ENCODE measurements around the gene NLRP3.
"Not testable (repeated sequence)": the region's sequence is repeated elsewhere in the genome, so short reads cannot be mapped to it uniquely, and the experiment has no call there.

The NLRP3 gene

DNA sequence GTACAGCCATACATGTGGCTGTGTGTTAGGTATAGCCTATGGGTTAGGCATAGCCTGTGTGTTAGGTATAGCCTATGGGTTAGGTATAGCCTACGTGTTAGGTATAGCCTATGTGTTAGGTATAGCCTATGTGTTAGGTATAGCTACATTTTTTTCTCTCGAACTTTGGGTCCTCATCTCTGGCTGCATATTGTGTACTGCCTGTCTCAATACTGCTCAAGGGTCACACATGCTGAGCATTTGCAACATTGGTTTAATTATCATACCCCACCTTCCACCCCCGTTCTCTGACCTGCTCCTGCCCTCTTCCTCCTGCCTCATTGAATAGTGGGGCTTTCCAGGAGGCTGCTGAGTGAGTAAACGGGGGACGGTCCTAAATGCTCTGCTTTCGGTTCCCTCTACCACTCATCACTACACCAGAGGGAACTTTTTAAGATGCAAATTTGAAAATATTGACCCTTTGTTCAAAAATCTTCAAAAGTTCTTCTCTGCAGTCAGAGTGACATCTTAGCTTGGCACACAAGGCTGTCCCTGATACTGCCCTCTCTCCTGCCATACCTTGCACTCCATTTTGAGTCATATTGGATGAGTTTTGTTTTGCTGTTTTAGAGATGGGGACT lies 24.1 kb downstream of the NLRP3 start:
- DNase-seq: no peak

DNA sequence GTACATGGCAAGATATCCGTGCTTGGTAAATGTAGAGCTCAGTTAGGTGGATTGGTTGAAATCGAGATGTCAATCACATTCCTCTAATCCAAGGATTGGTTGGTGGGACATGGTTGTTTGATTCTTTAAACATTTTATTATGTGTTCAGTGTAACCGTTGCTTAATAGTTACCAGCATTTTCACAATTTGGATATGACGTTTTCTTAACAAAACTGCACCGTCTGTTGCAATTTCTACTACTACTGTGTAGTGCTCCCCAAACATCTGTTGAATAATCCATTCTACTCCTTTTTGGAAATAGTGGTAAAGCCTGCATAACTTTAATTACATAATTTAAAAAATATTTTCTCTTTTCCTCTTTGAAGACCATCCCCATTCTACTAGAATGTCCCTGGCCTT lies 25.6 kb downstream of the NLRP3 start:
- no peak for DNase-seq

DNA sequence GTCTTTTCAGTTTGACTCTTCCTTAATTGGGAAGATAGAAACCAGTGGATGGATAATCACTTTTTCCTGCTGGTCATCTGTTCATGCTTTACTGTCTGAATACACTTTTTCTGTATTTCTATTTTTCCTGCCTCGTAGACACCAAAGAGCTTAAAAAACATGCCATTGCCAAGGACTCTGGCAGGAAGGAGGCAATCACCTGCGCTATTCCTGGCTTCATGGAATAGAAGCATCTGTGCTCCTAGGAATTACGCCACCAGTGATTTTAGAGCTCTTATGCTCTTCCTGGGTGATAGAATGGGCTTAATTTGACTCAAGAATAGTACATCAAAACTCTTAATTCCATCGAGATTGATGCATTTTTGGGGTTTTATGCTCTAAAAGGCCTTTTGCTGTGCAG lies 26.2 kb downstream of the NLRP3 start:
- no peak for DNase-seq

DNA sequence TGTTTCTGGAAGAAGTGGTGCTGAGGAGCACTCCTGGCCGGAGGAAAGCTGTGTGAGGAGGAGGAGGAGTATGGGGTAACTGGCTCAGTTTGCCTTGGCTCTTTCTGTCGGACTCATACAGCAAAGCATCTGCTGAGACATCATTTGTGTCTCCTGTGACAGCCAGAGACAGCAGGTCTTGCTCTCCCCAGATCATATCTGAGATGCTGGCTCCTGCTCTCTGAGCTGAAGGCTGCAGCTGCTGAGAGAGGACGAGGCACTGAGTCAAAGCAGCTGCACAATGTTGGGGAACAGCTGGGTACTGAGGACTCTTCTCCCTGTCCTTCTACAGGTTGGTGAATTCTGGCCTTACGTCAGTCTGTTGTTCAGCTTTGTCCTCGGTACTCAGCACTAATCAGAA lies 27.7 kb downstream of the NLRP3 start:
- no peak for DNase-seq

DNA sequence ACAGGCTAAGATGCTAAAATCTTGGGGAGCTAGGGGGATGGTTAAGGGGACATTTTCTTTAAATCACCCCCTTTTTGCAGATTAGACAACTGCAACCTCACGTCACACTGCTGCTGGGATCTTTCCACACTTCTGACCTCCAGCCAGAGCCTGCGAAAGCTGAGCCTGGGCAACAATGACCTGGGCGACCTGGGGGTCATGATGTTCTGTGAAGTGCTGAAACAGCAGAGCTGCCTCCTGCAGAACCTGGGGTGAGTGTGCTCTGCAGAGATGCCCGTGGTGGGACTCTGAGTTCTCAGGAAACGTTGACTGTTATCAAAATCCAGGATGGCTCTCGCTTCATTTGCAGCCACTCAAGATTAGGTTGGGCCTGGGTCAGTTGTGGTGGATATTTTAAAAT lies 28.6 kb downstream of the NLRP3 start:
- no peak for DNase-seq

DNA sequence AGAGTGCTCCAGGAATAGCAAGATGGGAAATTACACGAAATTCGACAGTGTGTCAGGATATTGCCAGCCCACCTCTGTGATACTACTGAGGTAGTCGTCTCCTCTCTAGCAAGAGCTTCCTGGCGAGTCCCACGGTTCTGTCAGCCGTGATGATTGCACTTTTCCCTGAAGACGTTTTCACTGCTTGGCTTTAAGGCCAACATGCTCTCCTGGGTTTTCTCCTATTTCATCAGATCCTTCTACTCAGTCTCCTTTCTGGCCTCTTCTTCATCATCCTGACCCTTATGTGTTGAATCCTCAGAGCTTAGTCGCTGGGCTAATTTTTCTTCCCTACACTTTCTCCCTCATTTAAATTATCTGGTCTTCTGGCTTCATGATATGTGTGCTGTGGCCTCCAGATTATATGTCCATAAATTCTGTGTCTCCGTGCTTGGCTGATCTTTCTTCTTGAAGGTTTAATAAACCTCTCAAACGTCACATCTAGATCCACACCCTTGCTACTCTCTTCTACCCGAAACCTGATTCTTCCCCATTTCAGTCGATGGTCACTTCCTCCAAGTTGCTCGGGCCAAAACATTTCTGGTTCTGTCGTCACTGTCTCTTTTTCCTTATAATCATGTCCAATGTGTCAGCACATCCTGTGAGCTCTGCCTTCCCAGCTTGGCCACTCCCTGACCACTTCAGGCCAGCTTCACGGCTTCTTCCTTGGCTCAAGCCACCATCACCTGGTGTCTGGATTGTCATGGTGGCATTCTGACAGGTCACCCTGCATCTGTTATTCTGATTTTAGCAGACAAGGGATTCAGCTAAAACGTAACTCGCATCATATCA lies 29.8 kb downstream of the NLRP3 start:
- DNase-seq: no peak

DNA sequence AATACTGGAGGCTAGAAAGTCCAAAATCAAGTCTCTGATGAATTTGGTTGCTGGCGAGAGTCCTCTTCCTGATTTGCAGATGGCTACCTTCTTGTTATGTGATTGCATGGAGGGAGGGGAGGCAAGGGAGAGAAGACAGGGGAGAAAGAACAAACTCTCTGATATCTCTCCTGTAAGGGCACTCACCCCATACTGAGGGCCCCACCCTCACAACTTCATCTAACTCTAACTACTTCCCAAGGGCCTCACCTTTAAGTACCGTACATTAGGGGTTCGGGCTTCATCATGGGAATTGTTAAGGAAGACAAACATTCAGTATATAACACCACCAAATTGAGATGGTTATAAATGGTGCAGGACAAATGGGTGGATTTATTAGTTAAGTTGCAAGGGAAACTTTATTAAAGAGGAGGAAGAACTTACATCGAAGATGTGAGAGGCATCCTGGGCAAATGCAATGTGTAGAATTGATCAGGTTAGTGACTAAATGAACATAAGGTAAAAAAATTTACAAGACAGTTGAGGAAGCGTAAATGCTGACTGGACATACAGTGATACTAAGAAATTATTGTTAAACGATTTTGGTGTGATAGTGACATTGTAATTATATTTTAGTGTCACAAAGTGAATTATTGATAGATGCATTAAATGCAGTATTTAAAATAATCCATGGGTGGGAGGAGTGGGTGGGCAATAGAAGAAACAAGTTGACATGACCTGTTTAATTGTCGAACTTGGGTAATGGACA lies 31.4 kb downstream of the NLRP3 start:
- no peak for DNase-seq

DNA sequence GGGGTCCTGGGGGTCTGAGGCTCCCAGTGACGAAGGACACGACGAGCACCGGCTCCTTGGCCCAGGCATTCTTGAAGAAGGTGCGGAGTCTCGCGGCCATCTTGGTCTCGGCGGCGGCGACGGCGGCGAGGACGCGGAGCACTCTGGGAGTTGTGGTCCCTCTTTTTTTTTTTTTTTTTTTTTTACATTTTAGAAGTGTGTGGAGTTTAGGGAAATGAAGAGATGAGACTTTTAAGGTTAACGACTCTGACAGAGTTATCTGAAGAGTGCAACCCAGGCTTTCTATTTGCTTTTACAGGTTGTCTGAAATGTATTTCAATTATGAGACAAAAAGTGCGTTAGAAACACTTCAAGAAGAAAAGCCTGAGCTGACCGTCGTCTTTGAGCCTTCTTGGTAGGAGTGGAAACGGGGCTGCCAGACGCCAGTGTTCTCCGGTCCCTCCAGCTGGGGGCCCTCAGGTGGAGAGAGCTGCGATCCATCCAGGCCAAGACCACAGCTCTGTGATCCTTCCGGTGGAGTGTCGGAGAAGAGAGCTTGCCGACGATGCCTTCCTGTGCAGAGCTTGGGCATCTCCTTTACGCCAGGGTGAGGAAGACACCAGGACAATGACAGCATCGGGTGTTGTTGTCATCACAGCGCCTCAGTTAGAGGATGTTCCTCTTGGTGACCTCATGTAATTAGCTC lies 32.3 kb downstream of the NLRP3 start:
- no peak for DNase-seq

DNA sequence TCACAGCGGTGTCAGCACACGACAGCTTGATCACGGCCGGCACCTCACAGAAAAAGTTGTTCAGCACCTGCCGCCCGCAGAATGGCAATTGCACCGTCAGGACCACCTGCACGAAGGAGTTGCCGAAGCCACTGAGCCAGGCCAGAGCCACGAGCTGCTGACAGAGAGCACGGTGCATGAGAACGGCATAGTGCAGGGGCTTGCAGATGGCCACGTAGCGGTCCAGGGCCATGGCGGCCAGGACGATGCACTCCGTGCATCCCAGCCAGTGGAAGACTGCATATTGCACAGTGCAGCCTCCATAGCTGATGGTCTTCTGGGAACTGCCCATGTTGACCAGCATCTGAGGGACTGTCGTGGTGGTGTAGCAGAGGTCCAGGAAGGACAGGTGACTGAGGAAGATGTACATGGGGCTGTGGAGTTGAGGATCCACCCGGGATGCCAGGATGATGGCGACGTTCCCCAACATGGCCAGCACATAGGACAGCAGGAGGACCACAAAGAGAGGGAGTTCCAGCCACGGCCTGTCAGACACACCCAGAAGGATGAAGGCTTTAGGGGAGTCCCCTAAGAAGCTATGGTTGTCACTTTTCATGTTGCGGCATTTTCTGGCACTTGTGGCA lies 35.5 kb downstream of the NLRP3 start:
- no peak for DNase-seq

DNA sequence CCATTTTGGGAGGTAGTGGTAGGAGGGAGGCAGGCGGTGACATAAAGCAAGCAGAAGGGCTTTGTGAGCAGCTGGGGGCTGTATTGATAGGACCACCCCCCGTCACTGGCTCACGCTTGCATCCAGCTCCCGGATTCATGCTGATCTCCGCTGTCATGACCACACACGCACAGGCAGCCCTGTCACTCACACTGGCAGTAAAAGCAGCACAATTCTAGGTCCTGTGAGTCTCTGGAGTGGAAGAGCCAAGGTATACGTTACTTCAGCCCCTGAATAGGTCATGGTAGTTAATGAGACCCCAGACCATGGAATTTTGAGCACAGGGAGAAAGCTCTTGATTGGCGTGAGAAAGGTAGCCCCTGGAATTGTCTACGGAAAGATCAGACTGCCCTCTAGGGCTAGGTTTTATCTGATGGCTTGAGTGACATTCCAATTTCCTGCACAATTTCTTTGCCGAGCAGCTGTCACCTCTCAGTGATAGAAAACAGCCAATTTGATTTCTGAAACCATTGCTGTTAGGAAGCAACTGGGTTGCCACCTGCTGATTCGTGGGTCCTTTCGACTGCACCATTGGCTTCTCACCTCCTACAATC lies 36.6 kb downstream of the NLRP3 start:
- DNase-seq: no peak

DNA sequence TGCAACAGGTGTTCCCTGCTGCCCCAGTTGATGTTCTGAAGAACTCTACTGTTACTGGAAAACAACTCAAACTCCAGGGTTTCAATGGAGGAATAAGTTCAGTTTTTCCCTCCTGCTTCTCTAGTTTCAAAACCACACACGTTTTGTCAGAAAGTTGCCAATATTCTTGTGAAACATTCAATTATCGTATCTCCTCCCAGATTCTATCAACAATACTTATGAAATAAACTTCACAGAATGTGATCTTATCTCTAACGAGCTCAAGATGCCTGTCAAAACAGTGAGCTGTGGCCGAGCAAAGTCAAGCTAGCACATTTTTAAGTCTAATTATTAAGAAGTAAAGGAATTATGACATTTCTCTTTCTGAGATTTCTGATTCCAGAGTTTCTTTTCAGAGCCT lies 37.3 kb downstream of the NLRP3 start:
- DNase-seq: no peak

DNA sequence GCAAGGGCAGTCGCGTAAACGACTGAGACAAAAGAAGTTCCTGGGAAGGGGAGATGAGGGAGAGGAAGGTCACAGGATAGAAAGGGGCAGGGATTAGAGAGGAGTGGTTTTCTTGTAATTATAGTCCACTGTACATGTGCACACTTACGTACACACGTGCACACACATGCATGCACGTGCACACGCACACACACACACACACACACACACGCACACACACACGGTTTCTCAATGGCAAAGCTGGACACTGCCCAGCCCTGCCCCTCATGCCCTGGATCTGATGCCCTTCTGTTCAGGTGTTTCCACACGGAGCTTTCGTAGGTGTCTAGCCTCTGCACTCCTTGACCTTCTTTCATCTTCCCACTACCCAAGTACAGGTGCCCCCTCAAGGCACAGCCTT lies 38.0 kb downstream of the NLRP3 start:
- no peak for DNase-seq

DNA sequence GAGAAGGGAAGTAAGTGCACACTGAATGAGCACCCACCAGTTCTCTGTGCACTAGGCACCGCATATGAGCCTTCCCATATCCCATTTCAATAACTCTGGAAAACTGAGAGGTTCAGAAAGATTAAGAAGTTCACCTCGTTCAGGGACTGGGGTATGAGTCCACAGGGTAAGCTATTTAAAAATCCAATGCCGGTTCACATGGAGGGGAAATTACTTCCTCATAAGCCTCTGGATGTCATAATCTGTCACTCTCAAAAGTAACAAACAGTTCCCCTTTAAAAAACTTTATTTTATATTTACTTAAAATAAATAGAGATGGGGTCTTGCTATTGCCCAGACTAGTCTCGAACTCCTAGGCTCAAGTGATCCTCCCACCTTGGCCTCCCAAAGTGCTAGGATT lies 40.0 kb downstream of the NLRP3 start:
- DNase-seq: no peak

DNA sequence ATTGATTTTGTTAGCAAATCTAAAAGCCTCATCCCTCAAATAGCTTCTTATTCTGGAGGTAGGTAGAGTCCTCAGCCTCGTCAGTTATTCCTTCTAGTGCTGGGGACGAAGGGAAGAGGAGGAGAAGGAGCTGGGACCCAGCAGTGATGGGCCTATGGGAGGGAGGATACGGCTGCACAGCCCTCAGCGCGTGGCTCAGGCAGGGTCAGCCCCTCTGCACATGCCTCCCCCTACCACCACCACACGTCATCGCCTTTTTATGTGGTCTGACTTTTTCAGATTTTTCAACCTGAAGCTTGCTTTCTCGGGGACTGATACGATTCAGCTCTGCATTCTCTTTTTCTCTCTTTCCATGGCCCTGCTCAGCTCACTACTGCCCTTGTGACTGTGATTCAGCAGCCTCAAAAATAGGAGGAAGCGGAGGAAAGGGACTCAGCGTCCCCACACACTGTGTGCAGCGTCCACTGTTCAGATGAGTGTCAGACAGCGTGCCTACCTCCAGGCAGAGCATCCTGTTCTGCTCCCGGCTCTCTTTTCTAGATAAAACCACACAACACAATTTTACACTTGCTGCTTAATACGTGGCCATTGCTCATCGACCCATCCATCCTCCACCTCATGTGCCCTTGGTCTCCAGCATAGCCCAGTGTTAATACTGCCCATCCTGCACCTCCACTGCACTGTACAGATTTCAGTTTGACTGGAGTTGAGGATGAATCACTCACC lies 41.1 kb downstream of the NLRP3 start:
- DNase-seq: no peak

DNA sequence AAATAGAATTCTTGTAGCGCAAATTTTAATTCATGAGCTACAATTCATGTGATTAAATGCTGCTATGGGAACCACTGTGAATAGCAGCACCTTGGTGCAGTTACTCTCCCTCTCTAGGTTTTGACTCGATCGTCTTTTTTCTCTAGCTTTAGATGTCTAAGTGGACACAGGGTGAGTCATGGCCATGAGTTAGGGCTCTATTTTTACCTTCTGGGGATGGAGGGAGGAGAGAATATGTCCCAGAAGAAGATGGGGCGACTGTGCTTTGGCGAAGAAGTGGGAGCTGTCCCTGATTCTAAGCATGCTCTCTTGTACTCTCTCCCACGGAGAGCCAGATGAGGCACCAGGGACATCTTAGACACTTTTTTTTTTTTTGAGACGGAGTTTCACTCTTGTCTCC lies 43.5 kb downstream of the NLRP3 start:
- no peak for DNase-seq

DNA sequence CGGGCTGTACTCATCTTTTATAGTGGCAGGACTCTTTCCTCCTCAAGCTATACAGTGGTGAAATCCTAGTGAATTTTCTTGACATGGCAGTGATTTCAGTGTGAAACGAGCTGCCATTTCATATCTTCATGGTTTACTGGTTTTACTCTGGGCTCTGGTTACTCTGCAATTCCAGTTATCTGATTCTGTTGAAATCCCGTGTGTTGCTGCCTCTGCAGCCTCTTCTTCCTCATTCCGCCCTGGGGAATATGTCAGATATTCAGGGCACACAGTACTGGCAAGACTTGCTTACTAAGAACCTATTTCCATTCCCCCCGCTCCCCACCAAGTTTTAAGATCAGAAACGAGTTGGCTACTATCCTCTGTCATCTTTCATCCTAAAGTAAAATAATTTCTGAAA lies 49.8 kb downstream of the NLRP3 start:
- DNase-seq: no peak

DNA sequence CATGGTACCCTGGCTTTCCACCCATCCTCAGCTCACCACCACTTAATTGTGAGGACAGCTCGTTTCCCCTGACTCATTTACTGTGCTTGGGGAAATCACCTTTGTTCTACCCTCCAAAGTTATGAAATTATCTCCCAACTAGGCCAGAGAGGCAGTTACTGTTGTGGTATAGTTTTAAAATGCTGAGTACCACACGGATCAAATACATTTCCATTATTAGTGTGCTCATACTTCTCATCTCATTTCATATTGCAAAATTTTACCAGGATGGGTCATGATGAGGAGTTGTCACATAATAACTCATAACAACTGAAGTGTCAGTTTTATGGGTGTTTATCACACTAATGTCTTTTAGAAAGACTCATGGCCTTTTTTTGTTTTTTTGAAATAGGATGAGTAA lies 51.2 kb downstream of the NLRP3 start:
- DNase-seq: no peak

DNA sequence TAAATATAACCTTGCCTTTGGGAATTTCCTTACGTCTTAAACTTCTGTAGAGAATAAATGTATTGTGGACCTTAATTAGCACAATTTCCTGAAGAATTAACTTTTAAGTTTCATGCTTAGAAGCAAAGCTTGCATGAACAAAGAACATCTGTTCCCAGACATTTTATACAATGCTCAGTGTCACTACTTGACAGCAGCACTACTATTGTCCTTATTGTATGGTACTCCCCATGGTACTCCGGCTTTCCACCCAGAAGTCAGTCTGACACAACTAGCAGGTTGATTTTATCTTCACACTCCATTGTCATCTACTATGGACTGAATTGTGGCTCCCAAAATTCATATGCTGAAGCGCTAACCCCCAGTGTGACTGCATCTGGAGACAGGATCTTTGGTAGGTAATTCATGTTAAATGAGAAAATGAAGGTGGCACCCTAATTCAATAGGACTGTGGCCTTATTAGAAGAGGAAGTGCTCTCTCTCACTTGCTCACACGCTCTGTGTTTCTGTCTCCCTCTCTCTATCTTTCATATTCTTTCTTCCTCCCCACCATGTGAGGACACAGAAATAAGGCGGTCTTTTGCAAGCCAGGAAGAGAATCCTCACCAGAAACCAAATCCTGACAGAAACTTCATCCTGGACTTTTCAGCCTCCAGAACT lies 52.6 kb downstream of the NLRP3 start:
- DNase-seq: no peak

DNA sequence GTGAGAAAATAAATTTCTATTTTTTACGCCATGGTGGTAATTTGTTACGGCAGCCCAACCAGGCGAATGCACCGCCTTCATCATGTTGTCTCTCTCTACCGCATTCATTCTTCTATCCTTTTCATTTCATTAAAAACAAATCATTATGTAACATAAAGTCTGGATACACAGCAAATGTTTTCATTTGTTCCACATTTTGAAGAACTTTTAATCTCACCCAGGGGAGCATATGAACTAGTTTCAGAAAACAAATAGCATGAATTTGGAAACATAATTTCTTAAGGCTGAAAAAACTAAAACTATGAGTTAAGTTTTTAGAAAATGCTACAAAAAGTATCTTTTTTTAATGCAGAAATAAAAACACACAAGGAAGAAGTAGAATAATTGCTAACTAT lies 53.2 kb downstream of the NLRP3 start:
- no peak for DNase-seq

DNA sequence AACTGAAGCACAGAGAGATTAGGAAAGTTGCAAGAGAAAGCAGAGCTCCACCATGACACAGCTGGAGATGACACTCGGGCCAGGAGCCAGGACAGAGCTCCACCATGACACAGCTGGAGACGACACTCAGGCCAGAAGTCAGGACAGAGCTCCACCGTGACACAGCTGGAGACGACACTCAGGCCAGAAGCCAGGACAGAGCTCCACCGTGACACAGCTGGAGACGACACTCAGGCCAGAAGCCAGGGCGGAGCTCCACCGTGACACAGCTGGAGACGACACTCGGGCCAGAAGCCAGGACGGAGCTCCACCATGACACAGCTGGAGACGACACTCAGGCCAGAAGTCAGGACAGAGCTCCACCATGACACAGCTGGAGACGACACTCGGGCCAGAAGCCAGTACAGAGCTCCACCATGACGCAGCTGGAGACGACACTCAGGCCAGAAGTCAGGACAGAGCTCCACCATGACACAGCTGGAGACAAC lies 55.0 kb downstream of the NLRP3 start:
- not testable (repeated sequence) for DNase-seq

DNA sequence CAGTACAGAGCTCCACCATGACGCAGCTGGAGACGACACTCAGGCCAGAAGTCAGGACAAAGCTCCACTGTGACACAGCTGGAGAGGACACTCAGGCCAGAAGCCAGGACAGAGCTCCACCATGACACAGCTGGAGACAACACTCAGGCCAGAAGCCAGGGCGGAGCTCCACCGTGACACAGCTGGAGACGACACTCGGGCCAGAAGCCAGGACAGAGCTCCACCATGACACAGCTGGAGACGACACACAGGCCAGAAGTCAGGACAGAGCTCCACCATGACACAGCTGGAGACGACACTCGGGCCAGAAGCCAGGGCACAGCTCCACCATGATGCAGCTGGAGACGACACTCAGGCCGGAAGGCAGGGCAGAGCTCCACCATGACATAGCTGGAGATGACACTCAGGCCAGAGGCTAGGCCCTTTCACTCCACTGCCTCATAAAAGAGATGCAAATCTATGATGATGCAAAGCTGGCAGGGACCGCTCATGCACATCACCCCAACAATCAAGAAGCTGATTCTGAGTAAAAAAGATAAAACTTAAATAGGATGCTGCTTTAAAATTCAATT lies 55.6 kb downstream of the NLRP3 start:
- DNase-seq: no peak

Measured in 8988T (cell line).